ENCODE results near the gene AGRN.
A peak's percentile ranks its signal among the peaks of the same experiment; 100 is the strongest.
"Not testable (repeated sequence)": the region's sequence is repeated elsewhere in the genome, so short reads cannot be mapped to it uniquely, and the experiment has no call there.

Gene AGRN

GRCh38 chr1:1055841-1056736, 36.2 kb downstream of the AGRN start:
- DNase-seq: no peak

- DNase-seq: not testable (repeated sequence)
Observed at GRCh38 chr1:1057769-1058087, 37.8 kb downstream of the AGRN start.

GRCh38 chr1:1058088-1058905, 38.4 kb downstream of the AGRN start:
- DNase-seq: no peak

DNA sequence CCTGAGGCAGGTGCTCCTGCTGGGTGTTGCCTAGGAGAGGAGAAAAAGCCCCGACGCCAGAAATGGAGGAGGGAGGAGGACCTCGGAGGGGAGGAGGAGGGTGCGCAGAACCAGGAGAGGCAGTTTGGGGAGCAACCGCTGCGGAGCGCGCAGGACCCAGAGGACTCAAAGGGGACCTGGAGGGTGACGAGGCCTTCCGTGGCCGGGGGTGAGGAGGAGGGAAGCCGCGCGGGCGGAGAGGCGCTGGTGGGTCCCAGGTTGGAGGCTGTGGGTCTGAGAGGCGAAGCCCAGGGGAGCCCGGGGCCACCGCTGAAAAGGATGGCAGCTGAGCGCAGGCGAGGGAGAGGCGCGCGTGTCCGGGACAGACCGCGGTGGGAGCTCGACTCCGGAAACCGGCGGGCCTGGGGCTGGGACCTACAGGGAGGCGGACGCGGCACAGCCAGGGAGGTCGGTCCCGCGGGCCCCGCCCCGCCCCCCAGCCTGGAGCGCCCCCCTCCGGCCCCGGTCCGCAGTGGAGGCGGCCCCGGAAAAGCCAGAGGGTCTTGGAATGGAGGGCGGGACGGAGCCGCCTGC, 39.1 kb downstream of the AGRN start:
- DNase-seq: no peak

DNA sequence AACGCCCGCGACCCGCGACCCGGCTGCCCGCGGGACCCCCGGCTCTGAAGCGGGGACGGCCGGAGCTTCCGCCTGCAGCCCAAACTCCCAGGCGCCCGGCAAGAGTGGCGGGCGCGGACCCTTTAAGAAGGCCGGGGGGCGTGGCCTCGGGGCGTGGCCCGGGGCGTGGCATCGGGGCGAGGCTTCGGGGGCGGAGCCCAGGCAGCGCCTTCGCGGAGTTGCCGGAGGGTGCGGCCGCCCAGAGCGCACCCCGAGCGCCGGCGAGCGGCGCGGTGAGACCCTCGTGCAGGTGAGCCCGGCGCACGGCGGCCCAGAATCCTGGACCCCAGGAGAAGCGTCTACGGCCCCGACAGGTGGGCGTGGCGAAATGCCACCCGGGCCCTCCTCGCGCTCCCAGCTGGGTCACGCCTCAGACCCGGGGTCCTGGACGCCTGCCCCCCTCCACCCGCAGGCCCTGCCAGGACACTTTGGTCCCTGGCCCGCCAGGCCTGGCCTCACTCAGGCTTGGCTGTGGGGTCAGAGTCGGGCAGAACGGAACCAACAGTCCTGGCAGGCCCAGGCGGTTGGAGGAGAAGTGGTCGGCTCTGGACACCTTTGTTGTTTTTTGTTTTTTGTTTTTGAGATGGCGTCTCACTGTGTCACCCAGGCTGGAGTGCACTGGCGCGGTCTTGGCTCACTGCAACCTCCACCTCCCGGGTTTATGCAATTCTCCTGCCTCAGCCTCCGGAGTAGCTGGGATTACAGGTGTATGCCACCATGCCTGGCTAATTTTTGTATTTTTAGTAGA, 39.8 kb downstream of the AGRN start:
- peak; percentile 95 for DNase-seq

DNA sequence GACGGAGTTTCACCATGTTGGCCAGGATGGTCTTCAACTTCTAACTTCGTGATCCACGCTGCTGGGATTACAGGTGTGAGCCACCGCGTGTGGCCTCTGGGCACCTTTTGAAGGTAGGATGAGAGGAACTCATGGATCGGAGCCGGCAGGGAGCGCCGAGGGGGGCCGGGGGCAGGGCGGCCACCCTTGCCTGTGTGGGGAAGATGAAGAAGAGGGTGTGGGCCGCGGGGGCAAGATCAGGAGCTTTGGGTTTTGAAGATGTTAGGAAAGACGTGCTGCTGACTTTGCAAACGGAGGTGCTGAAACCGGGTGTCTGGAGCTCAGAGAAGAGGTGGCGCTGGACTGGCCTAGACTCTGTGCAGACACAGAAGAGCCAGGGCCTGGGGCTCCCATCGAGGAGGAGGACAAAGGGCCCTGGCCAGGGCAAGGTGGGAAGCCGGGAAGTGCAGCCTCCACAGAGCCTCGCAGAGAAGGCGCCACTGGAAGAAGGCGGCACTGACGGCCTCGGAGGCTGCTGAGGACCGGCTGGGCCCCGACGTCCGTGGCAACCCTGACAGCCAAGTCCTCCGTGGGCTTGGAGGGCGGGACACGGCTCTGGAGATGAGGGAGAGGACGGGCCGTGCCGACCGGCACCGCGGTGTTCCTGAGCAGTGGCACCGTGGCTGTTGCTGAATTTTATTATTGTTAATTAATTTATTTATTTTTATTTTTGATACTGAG, 40.5 kb downstream of the AGRN start:
- DNase-seq: no peak

- no peak for DNase-seq
Observed at GRCh38 chr1:1061682-1062345, 41.9 kb downstream of the AGRN start.

- DNase-seq: no peak
Observed at GRCh38 chr1:1062348-1063163, 42.6 kb downstream of the AGRN start.

- no peak for DNase-seq
Observed at GRCh38 chr1:1063261-1063944, 43.5 kb downstream of the AGRN start.

DNA sequence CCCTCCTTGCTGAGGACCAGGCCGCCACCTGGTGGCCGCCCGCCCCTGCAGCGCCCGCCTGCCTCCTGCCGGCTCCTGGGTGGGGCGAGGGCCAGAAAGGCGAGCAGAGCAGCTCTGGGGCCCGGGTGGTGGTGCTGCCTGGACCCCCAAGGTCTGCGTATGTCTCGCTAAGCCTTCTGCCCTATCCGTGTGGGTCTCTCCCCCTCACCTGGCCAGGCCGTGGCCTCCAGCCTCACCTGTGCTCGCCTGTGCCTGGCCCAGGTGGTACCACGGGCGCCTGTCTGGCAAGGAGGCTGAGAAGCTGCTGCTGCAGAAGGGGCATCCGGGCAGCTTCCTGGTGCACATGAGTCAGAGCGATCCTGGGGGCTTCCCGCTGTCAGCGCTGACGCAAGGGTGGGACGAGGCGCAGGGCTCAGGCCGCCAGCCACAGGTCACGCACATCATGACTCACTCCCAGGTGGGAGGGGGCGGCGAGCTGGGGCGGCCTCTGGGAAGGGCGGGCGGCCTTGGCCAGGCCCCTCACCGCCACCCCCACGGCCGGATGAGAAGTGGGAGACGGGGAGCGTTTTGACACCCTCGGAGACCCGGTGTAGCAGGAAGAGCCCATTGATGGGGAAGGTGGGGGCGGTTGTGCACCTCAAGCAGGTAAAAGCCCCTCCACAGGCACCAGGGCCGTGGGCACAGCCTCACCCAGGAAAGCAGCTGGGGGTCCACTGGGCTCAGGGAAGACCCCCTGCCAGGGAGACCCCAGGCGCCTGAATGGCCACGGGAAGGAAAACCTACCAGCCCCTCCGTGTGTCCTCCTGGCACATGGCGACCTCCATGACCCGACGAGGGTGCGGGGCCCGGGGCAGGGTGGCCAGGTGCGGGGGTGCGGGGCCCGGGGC, 44.3 kb downstream of the AGRN start:
- DNase-seq: peak; percentile 87

GRCh38 chr1:1065265-1065939, 45.5 kb downstream of the AGRN start:
- no peak for DNase-seq

DNA sequence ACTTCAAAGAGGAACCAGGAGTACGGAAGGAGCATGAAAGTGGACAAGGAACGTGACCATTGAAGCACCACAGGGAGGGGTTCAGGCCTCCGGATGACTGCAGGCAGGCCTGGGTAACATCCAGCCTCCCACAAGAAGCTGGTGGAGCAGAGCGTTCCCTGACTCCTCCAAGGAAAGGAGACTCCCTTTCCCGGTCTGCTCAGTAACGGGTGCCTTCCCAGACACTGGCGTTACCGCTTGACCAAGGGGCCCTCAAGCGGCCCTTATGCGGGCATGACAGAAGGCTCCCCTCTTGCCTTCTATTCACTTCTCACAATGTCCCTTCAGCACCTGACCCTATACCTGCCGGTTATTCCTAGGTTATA, 46.0 kb downstream of the AGRN start:
- DNase-seq: peak; percentile 13

GRCh38 chr1:1066403-1067283, 46.7 kb downstream of the AGRN start:
- no peak for DNase-seq

GRCh38 chr1:1067284-1067859, 47.5 kb downstream of the AGRN start:
- DNase-seq: no peak

DNA sequence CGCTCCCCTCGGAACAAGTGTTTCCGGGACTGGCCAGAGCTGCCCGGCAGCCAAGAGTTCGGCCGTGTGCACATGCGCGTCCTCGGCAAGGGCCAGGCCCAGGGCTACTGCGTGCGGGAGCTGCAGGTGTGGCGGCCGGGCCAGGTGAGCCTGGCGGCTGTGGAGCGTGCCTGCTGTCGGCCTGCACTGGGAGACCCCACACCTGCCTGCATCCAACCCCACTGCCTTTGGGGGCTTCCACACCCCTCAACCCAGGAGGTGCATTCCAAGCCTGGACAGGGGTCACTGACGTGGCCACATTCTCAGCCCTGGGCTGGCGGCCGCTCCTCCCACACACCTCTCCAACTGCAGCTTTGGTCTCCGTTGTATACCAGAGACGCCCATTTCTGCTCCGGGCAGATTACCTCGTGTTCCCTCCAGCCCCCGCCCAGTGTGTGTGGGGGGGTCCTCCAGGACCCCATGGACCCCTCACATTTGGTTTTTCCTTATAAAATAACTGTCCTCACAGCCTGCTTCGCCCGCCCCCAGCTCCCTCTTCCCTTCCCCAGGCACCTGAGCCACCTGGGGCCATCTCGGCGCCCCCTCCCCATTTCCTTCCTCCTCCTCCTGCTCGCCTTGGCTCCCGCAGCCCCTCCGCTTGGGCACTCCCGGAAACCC, 48.1 kb downstream of the AGRN start:
- no peak for DNase-seq

DNA sequence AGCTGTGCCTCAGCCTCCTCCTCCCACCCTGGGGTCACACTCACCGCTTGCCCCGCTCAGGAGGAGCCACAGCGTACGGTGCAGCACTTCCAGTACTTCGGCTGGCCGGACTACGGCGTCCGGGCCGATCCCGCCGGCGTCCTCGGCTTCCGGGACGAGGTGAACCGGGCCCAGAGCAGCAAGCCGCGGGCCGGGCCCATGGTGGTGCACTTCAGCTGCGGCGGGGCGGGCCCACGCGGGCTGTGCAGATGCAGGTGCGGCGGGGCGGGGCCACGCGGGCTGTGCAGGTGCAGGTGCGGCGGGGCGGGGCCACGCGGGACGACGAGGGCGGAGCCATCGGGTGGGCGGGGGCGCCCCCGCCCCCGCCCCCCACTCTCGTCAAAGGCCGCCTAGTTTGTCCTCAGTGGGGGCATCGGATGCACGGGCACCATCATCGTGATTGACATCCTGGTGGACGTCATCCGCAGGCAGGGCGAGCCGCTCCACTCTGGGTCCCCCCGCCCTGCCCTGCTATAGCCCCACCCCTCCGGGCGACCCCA, 48.7 kb downstream of the AGRN start:
- DNase-seq: no peak

All from suppressor macrophage treated with lipopolysaccharide for 4 hours (primary cell).